ENCODE results near the gene SEC16A.

- no peak for TF ChIP-seq CTCF (conservative IDR thresholded peaks at IDR 0.05; ENCODE audit: low read length)
- TF ChIP-seq EZH2phosphoT487 (IDR thresholded peaks at IDR 0.05; ENCODE audit: borderline replicate concordance, low read depth, low read length): no peak
Observed at GRCh38 chr9:136463578-136463977, 19.3 kb downstream of the SEC16A start.

Data from OCI-LY7 (cell line).